ENCODE data around the gene PNPLA4.

PNPLA4 gene

GRCh38 chrX:7948483-7948882 lies 21.3 kb upstream of the PNPLA4 start:
- TF ChIP-seq ZSCAN4 (tag by site-specific recombination; IDR thresholded peaks at IDR 0.05) (no peak), ZNF707 (tag by site-specific recombination; IDR thresholded peaks at IDR 0.05) (no peak), ZNF580 (tag by site-specific recombination; IDR thresholded peaks at IDR 0.05) (no peak), ZSCAN5A (tag by site-specific recombination; IDR thresholded peaks at IDR 0.05) (no peak), ZNF324 (tag by site-specific recombination; IDR thresholded peaks at IDR 0.05) (no peak), ZNF529 (tag by site-specific recombination; IDR thresholded peaks at IDR 0.05; ENCODE audit: insufficient replicate concordance) (no peak)
- CTCF ChIA-PET: no interaction called here
- POLR2A ChIA-PET: no interaction called here

GRCh38 chrX:7946960-7947359 lies 19.7 kb upstream of the PNPLA4 start:
- H3K27ac ChIP-seq (ENCODE audit: extremely low read depth, low read depth, low read length): no peak overlapping the region
- ChIA-PET CTCF (no interaction called here), POLR2A (no interaction called here)
- no peak for TF ChIP-seq ZNF785 (tag by site-specific recombination; IDR thresholded peaks at IDR 0.05)
- TF ChIP-seq ZNF560 (tag by site-specific recombination; IDR thresholded peaks at IDR 0.05; ENCODE audit: borderline replicate concordance): no peak
- TF ChIP-seq ZFP69B (tag by site-specific recombination; IDR thresholded peaks at IDR 0.05): no peak
- TF ChIP-seq SP7 (tag by site-specific recombination; IDR thresholded peaks at IDR 0.05): no peak
- no peak for TF ChIP-seq ZEB2 (tag by site-specific recombination; IDR thresholded peaks at IDR 0.05)
- TF ChIP-seq ZNF211 (tag by site-specific recombination; IDR thresholded peaks at IDR 0.05; ENCODE audit: low read depth): no peak
- H3K4me1 ChIP-seq (ENCODE audit: control insufficient read depth, insufficient read depth, low read length): no peaks in the 10 kb centered on the region
- H3K36me3 ChIP-seq (ENCODE audit: control insufficient read depth in 2 of 2, insufficient read depth in 1 of 2, low read length in 2 of 2): no peaks in the 10 kb centered on the region
- no peaks in the 10 kb centered on the region for H3K9me3 ChIP-seq (ENCODE audit: control insufficient read depth, insufficient read depth, low read depth, low read length)
- no peak overlapping the region for H3K4me3 ChIP-seq (ENCODE audit: low read depth, low read length)

More at GRCh38 chrX:7948483-7948882, 21.3 kb upstream of the PNPLA4 start:
- Histone ChIP-seq H3K36me3 (ENCODE audit: control insufficient read depth in 2 of 2, insufficient read depth in 1 of 2, low read length in 2 of 2) (no peaks in the 10 kb centered on the region), H3K27ac (ENCODE audit: extremely low read depth, low read depth, low read length) (no peak overlapping the region), H3K4me3 (ENCODE audit: low read depth, low read length) (no peak overlapping the region), H3K9me3 (ENCODE audit: control insufficient read depth, insufficient read depth, low read depth, low read length) (no peaks in the 10 kb centered on the region), H3K4me1 (ENCODE audit: control insufficient read depth, insufficient read depth, low read length) (no peaks in the 10 kb centered on the region)

- POLR2A ChIA-PET: no interaction called here
- Histone ChIP-seq H3K36me3 (ENCODE audit: control insufficient read depth in 2 of 2, insufficient read depth in 1 of 2, low read length in 2 of 2) (no peaks in the 10 kb centered on the region), H3K27ac (ENCODE audit: extremely low read depth, low read depth, low read length) (no peak overlapping the region), H3K4me3 (ENCODE audit: low read depth, low read length) (no peak overlapping the region), H3K9me3 (ENCODE audit: control insufficient read depth, insufficient read depth, low read depth, low read length) (no peaks in the 10 kb centered on the region), H3K4me1 (ENCODE audit: control insufficient read depth, insufficient read depth, low read length) (no peaks in the 10 kb centered on the region)
- CTCF ChIA-PET: interaction anchor here (0.8 kb wide), 1 partner anchor 457 kb away, joined by 4 read pairs; no protein-coding TSS in a partner anchor
- no peak for TF ChIP-seq ZFP3 (tag by site-specific recombination; IDR thresholded peaks at IDR 0.05; ENCODE audit: low read depth)
- no peak for TF ChIP-seq ZNF121 (tag by site-specific recombination; IDR thresholded peaks at IDR 0.05)
- no peak for TF ChIP-seq ZNF280D (tag by site-specific recombination; IDR thresholded peaks at IDR 0.05)
- no peak for TF ChIP-seq AEBP2 (tag by site-specific recombination; IDR thresholded peaks at IDR 0.05; ENCODE audit: borderline replicate concordance)
- TF ChIP-seq ZNF302 (tag by site-specific recombination; IDR thresholded peaks at IDR 0.05; ENCODE audit: low read depth): no peak
- TF ChIP-seq ZNF843 (tag by site-specific recombination; IDR thresholded peaks at IDR 0.05): no peak
- TF ChIP-seq ZSCAN30 (tag by site-specific recombination; IDR thresholded peaks at IDR 0.05): no peak
- no peak for TF ChIP-seq ZNF626 (tag by site-specific recombination; IDR thresholded peaks at IDR 0.05)
- TF ChIP-seq SP7 (tag by site-specific recombination; IDR thresholded peaks at IDR 0.05): no peak
- no peak for TF ChIP-seq ZNF394 (tag by site-specific recombination; IDR thresholded peaks at IDR 0.05; ENCODE audit: borderline replicate concordance)
- no peak for TF ChIP-seq ZNF549 (tag by site-specific recombination; IDR thresholded peaks at IDR 0.05)
- no peak for TF ChIP-seq GLIS2 (tag by site-specific recombination; IDR thresholded peaks at IDR 0.05)
- no peak for TF ChIP-seq ZBTB17 (tag by site-specific recombination; IDR thresholded peaks at IDR 0.05)
- no peak for TF ChIP-seq ZNF423 (tag by site-specific recombination; IDR thresholded peaks at IDR 0.05)
Measured at GRCh38 chrX:7943600-7944245, 16.5 kb upstream of the PNPLA4 start.
